K562 (cell line): ENCODE results near the gene UNC13A. TPM values are rescaled to one million over a fixed set of nuclear protein-coding genes. Genes with fewer than 3 reads are reported as not detected.

Source experiments
- ADNP ChIP-seq: fragments of 200-800 bp; sonication (Bioruptor generic); IDR thresholded peaks from 2 replicates; pipeline ENCODE4 v1.6.1; 2016; ENCODE audit warnings: missing genetic modification characterization, missing compliant biosample characterization
- ARID1B ChIP-seq: fragments of 450-650 bp; IDR thresholded peaks from 2 replicates; pipeline ENCODE4 v1.6.1; 2016; ENCODE audit warnings: antibody characterized with exemption, mild to moderate bottlenecking, inconsistent platforms
- ATF6 ChIP-seq: sonication (generic); formaldehyde crosslinking; IDR thresholded peaks from 2 replicates; pipeline ENCODE4 v1.4.0; 2020; ENCODE audit warnings: mild to moderate bottlenecking, missing genetic modification reagents
- BRD9 ChIP-seq: fragments of 450-650 bp; IDR thresholded peaks from 2 replicates; pipeline ENCODE4 v1.6.1; 2018; ENCODE audit warnings: low read depth; ENCODE audit not compliant: partially characterized antibody
- CBX1 ChIP-seq: sonication (generic); IDR thresholded peaks from 2 replicates; pipeline ENCODE4 v1.6.1; 2016; ENCODE audit warnings: antibody characterized with exemption, low read depth, mild to moderate bottlenecking
- DPF2 ChIP-seq: fragments of 450-650 bp; IDR thresholded peaks from 2 replicates; pipeline ENCODE4 v1.6.1; 2016
- FOSL1 ChIP-seq: fragments of 200-800 bp; sonication (Bioruptor generic); conservative IDR thresholded peaks from 2 replicates; pipeline ENCODE4 v1.6.1; 2016; ENCODE audit warnings: missing genetic modification characterization, missing compliant biosample characterization
- MAFK ChIP-seq: IDR thresholded peaks from 2 replicates; pipeline ENCODE4 v1.6.1; 2011; ENCODE audit warnings: low read length, improper control_type of control experiment
- PYGO2 ChIP-seq: fragments of 450-650 bp; IDR thresholded peaks from 2 replicates; pipeline ENCODE4 v1.6.1; 2016; ENCODE audit warnings: mild to moderate bottlenecking, missing genetic modification characterization, moderate library complexity, missing compliant biosample characterization
- REST ChIP-seq, 2 experiments: fragments of 450-650 bp; formaldehyde crosslinking in 1 of 2; IDR thresholded peaks; 2 replicates each; pipeline versions ENCODE4 v1.4.0 to v1.6.1; 2014 to 2020; ENCODE audit warnings: mild to moderate bottlenecking in 2 of 2, borderline replicate concordance in 1 of 2, low read depth in 1 of 2
- SAFB ChIP-seq: fragments of 200-400 bp; formaldehyde crosslinking; IDR thresholded peaks from 2 replicates; pipeline ENCODE4 v1.6.1; 2017; ENCODE audit warnings: low read depth, low read length, borderline replicate concordance
- THRB ChIP-seq: fragments of 450-650 bp; formaldehyde crosslinking; conservative IDR thresholded peaks from 2 replicates; pipeline ENCODE4 v1.4.0; 2022; ENCODE audit warnings: mild to moderate bottlenecking, missing genetic modification characterization
- ZEB2 ChIP-seq: fragments of 450-650 bp; IDR thresholded peaks from 2 replicates; pipeline ENCODE4 v1.6.1; 2016
- ZNF175 ChIP-seq: fragments of 200-800 bp; sonication (Bioruptor generic); IDR thresholded peaks from 2 replicates; pipeline ENCODE4 v1.6.1; 2016; ENCODE audit warnings: low read depth, mild to moderate bottlenecking, missing genetic modification characterization, missing compliant biosample characterization
- ZNF311 ChIP-seq: fragments of 250-450 bp; sonication (Bioruptor Pico); IDR thresholded peaks from 2 replicates; pipeline ENCODE4 v1.4.0; 2020; ENCODE audit warnings: mild to moderate bottlenecking, moderate library complexity
- polyA plus RNA-seq, 8 experiments: library from polyadenylated mRNA; depleted of rRNA in 4 of 8; stranded (reverse) in 5 of 8; unstranded in 3 of 8; fragments of >200 nt; fragmentation: Nextera tagmentation in 2 of 8; fragmentation: Illumina TruSeq in 1 of 8; extraction: Ambion mirVana in 2 of 8; extraction: Trizol in 1 of 8; gene quantifications; 2 replicates each; pipeline versions ENCODE4 v1.2.1 to v1.2.3, GENCODE V29; 2011 to 2014; ENCODE audit warnings: inconsistent platforms in 1 of 8, missing spikeins in 1 of 8
- total RNA-seq, 7 experiments: library from RNA; depleted of rRNA in 6 of 7; stranded (reverse); fragments of >200 nt in 6 of 7; fragmentation: Illumina TruSeq in 2 of 7; extraction: Trizol in 2 of 7; gene quantifications; 2 replicates each; pipeline versions ENCODE4 v1.2.1 to v1.2.3, GENCODE V29; 2011 to 2021; ENCODE audit warnings: low replicate concordance in 1 of 7

The UNC13A gene
- total and polyA plus RNA-seq, 9 of the 15 experiments (the other 6 are each of a cell fraction or from before 2014, with no cell fraction given): 0.03 to 1.0 (median 0.25) TPM

GRCh38 chr19:17737690-17738153, 49.6 kb upstream of the UNC13A start (continued):
- TF ChIP-seq MAFK (no peak), FOSL1 (tag) (peak; percentile 76), ZNF311 (CRISPR knock-in tag) (no peak), BRD9 (no peak), ARID1B (peak; percentile 53), ZNF175 (CRISPR knock-in tag) (no peak), ATF6 (CRISPR knock-in tag) (no peak), THRB (CRISPR knock-in tag) (no peak), ADNP (tag) (peak; percentile 81), SAFB (no peak), CBX1 (no peak), REST (IDR thresholded peaks at IDR 0.05; ENCODE audit: borderline replicate concordance) (peak; percentile 93), REST (CRISPR knock-in tag; IDR thresholded peaks at IDR 0.05; ENCODE audit: low read depth) (no peak), PYGO2 (tag) (no peak), DPF2 (peak; percentile 65), ZEB2 (peak; percentile 31; the same call in 1 of the 2 replicates)
